Activated T-cell treated with anti-CD3 and anti-CD28 coated beads, Interleukin-2, amount 50 U/mL, for 72 hours (primary cell): Measurements from ENCODE around the gene PANK4. TPM values are rescaled to one million over a fixed set of nuclear protein-coding genes. Genes with fewer than 3 reads are reported as not detected.
"Not testable (repeated sequence)": the region's sequence is repeated elsewhere in the genome, so short reads cannot be mapped to it uniquely, and the experiment has no call there.

Experiments used
- ATAC-seq, 2 donors: fragments of 150-1000 bp; cut with Tn5 transposase; replicated peaks in 1 of 2; 2 replicates each; pipeline ENCODE4 v1.10.0; 2021; ENCODE audit warnings: moderate library complexity in 2 of 2, mild to moderate bottlenecking in 1 of 2
- DNase-seq, 2 donors: peaks; one replicate each; pipeline ENCODE4 v3.0.0; 2021 to 2022; ENCODE audit warnings: mixed read lengths in 1 of 2
- H3K27ac Mint-ChIP-seq: one replicate; pipeline ENCODE4 v1.8.0; 2022; ENCODE audit warnings: mild to moderate bottlenecking, moderate library complexity, mixed read lengths
- H3K27me3 Mint-ChIP-seq: one replicate; pipeline ENCODE4 v1.8.0; 2022; ENCODE audit warnings: low read depth, mixed read lengths
- H3K36me3 Mint-ChIP-seq, 2 donors: one replicate each; pipeline ENCODE4 v1.8.0; 2022; ENCODE audit warnings: mixed read lengths in 2 of 2, mild to moderate bottlenecking in 1 of 2; ENCODE audit not compliant: insufficient read depth in 2 of 2
- H3K4me1 Mint-ChIP-seq: one replicate; pipeline ENCODE4 v1.8.0; 2022; ENCODE audit warnings: low read depth, mixed read lengths
- H3K4me3 Mint-ChIP-seq, 2 donors: one replicate each; pipeline ENCODE4 v1.8.0; 2022; ENCODE audit warnings: mild to moderate bottlenecking in 2 of 2, mixed read lengths in 2 of 2, moderate library complexity in 2 of 2
- H3K9me3 Mint-ChIP-seq, 2 donors: one replicate each; pipeline ENCODE4 v1.8.0; 2022; ENCODE audit warnings: mixed read lengths in 2 of 2
- total RNA-seq, 2 donors: library from RNA; stranded (reverse); gene quantifications; one replicate each; pipeline ENCODE4 v1.2.3, GENCODE V29; 2022

Gene PANK4
- total RNA-seq, 2 donors from 2014 or later: 44.6 to 49.7 TPM

DNA sequence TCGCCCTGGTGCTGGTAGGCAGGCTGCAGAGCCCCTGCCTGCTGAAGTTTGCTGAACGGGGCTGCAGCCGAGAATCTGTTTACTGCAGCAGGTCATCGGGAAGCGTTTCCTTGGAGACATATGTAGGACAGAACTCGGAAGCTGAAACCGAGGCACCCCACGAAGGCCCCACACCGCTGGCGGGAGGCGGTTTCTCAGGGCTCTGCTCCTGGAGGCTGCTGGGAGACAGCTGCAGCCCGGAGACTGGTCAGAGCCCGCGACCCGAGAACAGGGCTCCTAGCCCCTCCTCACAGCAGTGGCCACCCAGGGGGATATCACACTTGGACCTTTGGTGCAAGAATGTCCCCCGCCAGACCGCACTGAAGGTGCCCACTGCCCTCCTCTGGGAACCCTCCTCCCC, 63.0 kb downstream of the PANK4 start:
- H3K4me3 Mint-ChIP-seq: no peak overlapping the region
- no peaks in the 10 kb centered on the region for H3K36me3 Mint-ChIP-seq
- no peak overlapping the region for H3K27ac Mint-ChIP-seq
- ATAC-seq (no peak), DNase-seq (no peak)
- H3K9me3 Mint-ChIP-seq: no peaks in the 10 kb centered on the region
- H3K4me1 Mint-ChIP-seq: no peaks in the 10 kb centered on the region
- no peaks in the 10 kb centered on the region for H3K27me3 Mint-ChIP-seq

DNA sequence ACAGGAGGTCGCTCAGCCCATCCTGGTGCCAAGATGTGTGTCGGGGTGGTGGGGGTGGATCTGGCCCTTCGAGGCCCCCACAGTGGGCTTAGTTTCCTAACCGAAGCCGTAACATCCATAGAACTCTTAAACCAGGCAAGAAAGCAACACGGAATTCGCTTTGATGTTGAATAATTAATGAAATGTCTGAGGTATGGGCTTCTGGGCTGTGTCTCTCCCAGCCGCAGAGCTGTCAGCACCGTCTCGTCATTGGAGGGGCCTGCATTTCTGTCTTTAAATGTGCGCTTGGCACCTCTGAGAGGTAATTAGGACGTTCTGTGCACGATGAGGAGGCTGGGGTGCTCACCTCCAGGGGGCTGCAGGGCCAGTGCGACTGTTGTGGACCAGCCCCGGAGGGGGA, 63.6 kb downstream of the PANK4 start:
- H3K9me3 Mint-ChIP-seq: no peaks in the 10 kb centered on the region
- no peaks in the 10 kb centered on the region for H3K4me1 Mint-ChIP-seq
- no peaks in the 10 kb centered on the region for H3K27me3 Mint-ChIP-seq
- no peak overlapping the region for H3K4me3 Mint-ChIP-seq
- no peak overlapping the region for H3K27ac Mint-ChIP-seq
- ATAC-seq: no peak
- no peaks in the 10 kb centered on the region for H3K36me3 Mint-ChIP-seq
- DNase-seq: no peak

DNA sequence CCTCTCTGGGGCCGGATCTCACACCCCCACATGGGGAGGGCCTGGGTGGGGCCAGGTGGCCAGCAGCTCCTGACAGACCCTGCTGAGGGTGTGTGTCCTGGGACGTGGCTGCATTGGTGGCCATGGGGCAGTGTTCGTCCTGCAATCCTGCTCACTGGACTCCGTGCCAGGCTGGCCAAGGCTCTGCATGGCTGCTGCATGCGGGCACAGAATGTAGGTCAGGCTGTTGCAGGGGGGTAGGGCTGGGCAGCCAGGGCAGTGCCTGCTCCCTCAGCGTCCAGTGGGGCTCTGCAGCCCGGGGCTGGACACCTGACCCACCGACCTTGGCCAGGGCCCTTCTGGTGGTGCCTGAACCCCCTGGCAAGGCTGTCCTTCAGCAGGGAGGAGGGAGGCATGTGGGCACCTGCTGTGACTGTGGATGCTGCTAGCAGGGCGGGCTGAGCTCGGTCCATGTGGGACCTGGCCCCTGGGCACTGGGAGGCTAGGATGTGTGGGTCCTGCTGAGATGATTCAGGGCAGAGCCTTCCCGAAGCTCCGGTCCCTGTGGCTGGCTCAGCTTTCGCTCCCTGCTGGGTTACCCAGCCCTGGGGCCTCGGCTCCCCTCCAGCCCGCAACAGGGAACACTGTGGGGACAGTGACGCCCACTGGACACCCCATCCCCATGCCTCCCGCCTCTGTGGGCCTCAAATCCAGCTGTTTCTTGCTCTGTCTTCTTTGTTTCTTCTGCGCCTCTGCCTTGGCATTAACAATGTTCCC, 65.2 kb downstream of the PANK4 start:
- no peaks in the 10 kb centered on the region for H3K4me1 Mint-ChIP-seq
- ATAC-seq (no peak), DNase-seq (no peak)
- no peak overlapping the region for H3K4me3 Mint-ChIP-seq
- H3K36me3 Mint-ChIP-seq: no peaks in the 10 kb centered on the region
- no peaks in the 10 kb centered on the region for H3K27me3 Mint-ChIP-seq
- H3K27ac Mint-ChIP-seq: no peak overlapping the region
- no peaks in the 10 kb centered on the region for H3K9me3 Mint-ChIP-seq

DNA sequence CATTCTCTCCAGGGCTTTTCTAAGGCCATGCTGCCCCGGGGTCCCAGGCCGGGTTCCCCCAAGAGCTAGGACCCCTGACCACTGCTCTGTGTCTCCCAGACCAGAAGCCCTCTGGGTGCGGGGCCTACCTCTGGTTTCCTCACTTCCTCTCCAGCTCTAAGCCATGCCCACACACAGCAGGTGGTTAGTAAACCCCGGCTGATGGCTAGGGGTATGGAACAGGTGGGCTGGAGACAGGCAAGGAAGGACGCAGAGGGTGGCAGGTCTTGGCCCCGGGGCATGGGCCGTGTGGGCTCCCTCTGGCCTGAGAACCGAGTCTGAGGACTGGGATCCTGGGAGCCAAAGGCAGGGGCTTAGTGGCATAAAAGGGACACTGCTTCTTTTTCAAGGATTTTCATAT, 66.2 kb downstream of the PANK4 start:
- Mint-ChIP-seq H3K36me3 (no peaks in the 10 kb centered on the region), H3K4me1 (no peaks in the 10 kb centered on the region), H3K9me3 (no peaks in the 10 kb centered on the region), H3K27me3 (no peaks in the 10 kb centered on the region), H3K4me3 (no peak overlapping the region), H3K27ac (no peak overlapping the region)
- ATAC-seq (no peak), DNase-seq (no peak)

DNA sequence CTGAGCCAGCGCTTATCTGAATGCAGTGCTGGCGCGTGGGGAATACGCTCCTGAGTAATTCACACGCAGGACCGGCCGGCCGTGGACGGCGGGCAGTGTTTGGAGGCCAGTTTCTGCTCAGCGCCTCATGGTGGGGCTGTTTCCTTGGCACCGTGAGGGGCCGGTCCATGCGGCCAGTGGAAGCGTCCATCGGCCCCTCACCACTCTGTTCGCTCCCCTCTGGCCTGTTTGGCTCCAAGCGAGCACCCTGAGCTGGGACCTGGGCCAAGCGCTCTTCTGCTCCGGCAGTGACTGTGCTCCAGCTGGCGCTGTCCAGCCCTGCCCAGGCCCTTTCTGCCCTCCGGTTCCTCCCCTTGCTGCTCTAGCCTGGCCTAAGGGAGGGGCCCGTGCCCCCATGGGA, 66.6 kb downstream of the PANK4 start:
- ATAC-seq (no peak), DNase-seq (no peak)
- Mint-ChIP-seq H3K4me3 (no peak overlapping the region), H3K4me1 (no peaks in the 10 kb centered on the region), H3K36me3 (no peaks in the 10 kb centered on the region), H3K27ac (no peak overlapping the region), H3K9me3 (no peaks in the 10 kb centered on the region), H3K27me3 (no peaks in the 10 kb centered on the region)

DNA sequence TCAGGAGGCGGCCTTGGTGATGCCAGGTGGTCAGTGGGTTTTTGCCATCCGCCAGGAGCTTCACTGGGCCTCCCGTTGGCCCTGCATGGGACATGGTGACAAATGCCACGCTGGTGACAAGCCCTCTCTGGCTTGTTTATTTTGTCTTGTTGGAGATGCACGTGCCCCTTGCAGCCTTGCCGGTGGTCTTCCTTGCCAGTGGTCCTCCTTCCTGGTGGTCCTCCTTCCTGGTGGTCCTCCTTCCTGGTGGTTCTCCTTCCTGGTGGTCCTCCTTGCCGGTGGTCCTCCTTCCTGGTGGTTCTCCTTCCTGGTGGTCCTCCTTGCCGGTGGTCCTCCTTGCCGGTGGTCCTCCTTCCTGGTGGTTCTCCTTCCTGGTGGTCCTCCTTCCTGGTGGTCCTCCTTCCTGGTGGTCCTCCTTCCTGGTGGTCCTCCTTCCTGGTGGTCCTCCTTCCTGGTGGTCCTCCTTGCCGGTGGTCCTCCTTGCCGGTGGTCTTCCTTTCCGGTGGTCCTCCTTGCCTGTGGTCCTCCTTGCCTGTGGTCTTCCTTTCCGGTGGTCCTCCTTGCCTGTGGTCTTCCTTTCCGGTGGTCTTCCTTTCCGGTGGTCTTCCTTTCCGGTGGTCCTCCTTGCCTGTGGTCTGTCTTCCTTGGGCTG, 67.2 kb downstream of the PANK4 start:
- H3K36me3 Mint-ChIP-seq: not testable (repeated sequence)

DNA sequence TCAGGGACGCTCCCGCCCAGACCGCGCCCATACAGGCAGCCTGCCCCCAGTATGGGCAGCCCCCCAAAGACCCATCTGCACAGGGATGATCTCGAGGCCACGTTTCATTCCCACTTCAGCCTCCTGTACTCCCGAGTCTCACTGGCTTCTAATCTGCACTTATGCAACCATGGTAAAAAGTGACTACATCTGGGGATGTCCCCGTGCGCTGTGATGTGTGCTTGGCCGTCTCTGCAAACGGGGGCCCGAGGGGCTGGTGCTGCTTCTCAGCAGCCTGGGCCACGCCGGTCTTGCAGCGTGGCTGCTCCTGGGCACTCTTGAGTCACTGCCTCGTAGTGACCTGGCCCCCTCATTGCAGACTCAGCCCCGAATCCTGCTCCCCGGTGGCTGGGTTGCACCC, 67.7 kb downstream of the PANK4 start:
- DNase-seq (no peak), ATAC-seq (no peak)
- H3K4me1 Mint-ChIP-seq: no peaks in the 10 kb centered on the region
- H3K27ac Mint-ChIP-seq: no peak overlapping the region
- no peaks in the 10 kb centered on the region for H3K36me3 Mint-ChIP-seq
- H3K27me3 Mint-ChIP-seq: no peaks in the 10 kb centered on the region
- no peak overlapping the region for H3K4me3 Mint-ChIP-seq
- no peaks in the 10 kb centered on the region for H3K9me3 Mint-ChIP-seq

More for the DNA sequence above, 67.2 kb downstream of the PANK4 start:
- not testable (repeated sequence) for H3K27me3 Mint-ChIP-seq, H3K4me3 Mint-ChIP-seq, DNase-seq, H3K27ac Mint-ChIP-seq, H3K9me3 Mint-ChIP-seq, H3K4me1 Mint-ChIP-seq, ATAC-seq

Other genes with a start within 250 kb of the PANK4 start
- gene MORN1, start 135.0 kb downstream of the PANK4 start, total RNA-seq: 1 to 10 TPM; 6.8 to 6.9 TPM
- gene RER1, start 134.8 kb downstream of the PANK4 start, total RNA-seq: 100 to 1,000 TPM; 160 to 166 TPM
- 10 to 100 TPM; 10.2 to 11.4 TPM for gene PEX10, start 114.0 kb downstream of the PANK4 start, total RNA-seq
- 10 to 100 TPM; 13.9 to 26.3 TPM for gene PLCH2, start 50.3 kb downstream of the PANK4 start, total RNA-seq
- under 1 TPM in 1 of 2 donors, not detected in 1; 0.49 TPM for gene HES5, start 3.7 kb upstream of the PANK4 start, total RNA-seq
- gene TNFRSF14, start 29.8 kb upstream of the PANK4 start, total RNA-seq: 100 to 1,000 TPM; 141 to 175 TPM
- gene PRXL2B, start 60.2 kb upstream of the PANK4 start, total RNA-seq: 10 to 100 TPM; 34.8 to 39.2 TPM
- 1 to 10 TPM; 1.5 to 1.9 TPM for gene MMEL1, start 106.4 kb upstream of the PANK4 start, total RNA-seq